ENCODE results near the gene HLA-C. TPM values are rescaled to one million over a fixed set of nuclear protein-coding genes. Genes with fewer than 3 reads are reported as not detected.
"Not testable (repeated sequence)": the region's sequence is repeated elsewhere in the genome, so short reads cannot be mapped to it uniquely, and the experiment has no call there.

Gene HLA-C
- total RNA-seq, 2 experiments from 2014 or later = 1,977 to 1,996 TPM

GRCh38 chr6:31287619-31288018 lies 15.7 kb upstream of the HLA-C start:
- TF ChIP-seq, protein P1, sequence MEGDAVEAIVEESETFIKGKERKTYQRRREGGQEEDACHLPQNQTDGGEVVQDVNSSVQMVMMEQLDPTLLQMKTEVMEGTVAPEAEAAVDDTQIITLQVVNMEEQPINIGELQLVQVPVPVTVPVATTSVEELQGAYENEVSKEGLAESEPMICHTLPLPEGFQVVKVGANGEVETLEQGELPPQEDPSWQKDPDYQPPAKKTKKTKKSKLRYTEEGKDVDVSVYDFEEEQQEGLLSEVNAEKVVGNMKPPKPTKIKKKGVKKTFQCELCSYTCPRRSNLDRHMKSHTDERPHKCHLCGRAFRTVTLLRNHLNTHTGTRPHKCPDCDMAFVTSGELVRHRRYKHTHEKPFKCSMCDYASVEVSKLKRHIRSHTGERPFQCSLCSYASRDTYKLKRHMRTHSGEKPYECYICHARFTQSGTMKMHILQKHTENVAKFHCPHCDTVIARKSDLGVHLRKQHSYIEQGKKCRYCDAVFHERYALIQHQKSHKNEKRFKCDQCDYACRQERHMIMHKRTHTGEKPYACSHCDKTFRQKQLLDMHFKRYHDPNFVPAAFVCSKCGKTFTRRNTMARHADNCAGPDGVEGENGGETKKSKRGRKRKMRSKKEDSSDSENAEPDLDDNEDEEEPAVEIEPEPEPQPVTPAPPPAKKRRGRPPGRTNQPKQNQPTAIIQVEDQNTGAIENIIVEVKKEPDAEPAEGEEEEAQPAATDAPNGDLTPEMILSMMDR (IDR thresholded peaks at IDR 0.05) = no peak
- ATAC-seq (ENCODE audit: poor library complexity) (no peak), DNase-seq (no peak)
- no peaks in the 10 kb centered on the region for H3K4me1 ChIP-seq (ENCODE audit: insufficient read depth, low read length)
- H3K9me3 Mint-ChIP-seq = no peaks in the 10 kb centered on the region
- peaks cover 0 to 7% of the 10 kb centered on the region in 2 experiments for H3K27me3 ChIP-seq (ENCODE audit: control insufficient read depth in 1 of 2, insufficient read depth in 2 of 2, low read length in 2 of 2)
- intact Hi-C loops (cut with DNase I, micrococcal nuclease) = no loop called here
- H3K36me3 Mint-ChIP-seq (ENCODE audit: low read depth) = no peaks in the 10 kb centered on the region
- no peak overlapping the region for H3K4me3 ChIP-seq (ENCODE audit: low read length)
- H3K27me3 Mint-ChIP-seq = peaks cover 19% of the 10 kb centered on the region
- POLR2A ChIA-PET = interaction anchor here (4.8 kb wide), 1 partner anchor 90 kb away, joined by 18 read pairs; no protein-coding TSS in a partner anchor
- CTCF ChIA-PET = no interaction called here
- no peak overlapping the region for H3K27ac ChIP-seq (ENCODE audit: low read depth in 1 of 2, low read length in 2 of 2)
- no peaks in the 10 kb centered on the region for H3K36me3 ChIP-seq (ENCODE audit: insufficient read depth, low read length)
- H3K9me3 ChIP-seq (ENCODE audit: control insufficient read depth in 1 of 2, insufficient read depth in 1 of 2, low read length in 2 of 2) = no peaks in the 10 kb centered on the region
- no peak overlapping the region for H3K4me3 Mint-ChIP-seq
- H3K4me1 Mint-ChIP-seq (ENCODE audit: low read depth) = no peaks in the 10 kb centered on the region
- H3K27ac Mint-ChIP-seq = no peak overlapping the region

DNA sequence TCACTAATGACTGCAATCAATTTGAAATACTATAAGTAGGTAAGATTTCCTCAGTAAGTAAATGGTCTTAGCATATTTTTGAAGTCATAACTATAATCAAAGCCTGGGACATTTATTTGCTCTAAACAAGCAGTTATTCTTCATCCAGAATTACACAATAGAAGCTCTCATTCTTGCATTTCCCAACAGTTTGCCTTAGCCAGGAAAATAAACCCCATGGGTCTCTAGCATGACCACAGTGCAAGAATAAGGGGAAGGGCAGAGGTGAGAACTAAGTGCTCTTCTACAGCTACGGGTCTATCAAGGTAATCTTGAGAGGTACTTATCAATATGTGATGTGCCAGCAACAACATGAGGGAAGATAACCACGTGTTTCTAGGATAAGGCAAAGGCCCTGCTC lies 14.1 kb upstream of the HLA-C start:
- Mint-ChIP-seq H3K4me3 (no peak overlapping the region), H3K27ac (no peak overlapping the region), H3K36me3 (ENCODE audit: low read depth) (no peaks in the 10 kb centered on the region), H3K4me1 (ENCODE audit: low read depth) (no peaks in the 10 kb centered on the region), H3K9me3 (no peaks in the 10 kb centered on the region), H3K27me3 (peaks cover 7% of the 10 kb centered on the region)
- no peak for DNase-seq
- Histone ChIP-seq H3K27me3 (ENCODE audit: control insufficient read depth in 1 of 2, insufficient read depth in 2 of 2, low read length in 2 of 2) (no peaks in the 10 kb centered on the region), H3K36me3 (ENCODE audit: insufficient read depth, low read length) (no peaks in the 10 kb centered on the region), H3K4me1 (ENCODE audit: insufficient read depth, low read length) (no peaks in the 10 kb centered on the region), H3K9me3 (ENCODE audit: control insufficient read depth in 1 of 2, insufficient read depth in 1 of 2, low read length in 2 of 2) (no peaks in the 10 kb centered on the region), H3K4me3 (ENCODE audit: low read length) (no peak overlapping the region), H3K27ac (ENCODE audit: low read depth in 1 of 2, low read length in 2 of 2) (no peak overlapping the region)
- POLR2A ChIA-PET = interaction anchor here (0.8 to 4.8 kb wide), 3 partner anchors 13 to 88 kb away, joined by 3 to 18 read pairs (median 3); no protein-coding TSS in a partner anchor
- CTCF ChIA-PET = interaction anchor here (0.6 to 1.3 kb wide), 2 partner anchors 89 to 94 kb away, joined by 3 to 5 read pairs; no protein-coding TSS in a partner anchor
- intact Hi-C loops (cut with DNase I, micrococcal nuclease) = no loop called here
- no peak for ATAC-seq (ENCODE audit: poor library complexity)
- TF ChIP-seq, protein P1 (IDR thresholded peaks at IDR 0.05) = no peak

- TF ChIP-seq, protein P1 (IDR thresholded peaks at IDR 0.05) = no peak
- Mint-ChIP-seq H3K9me3 (no peaks in the 10 kb centered on the region), H3K36me3 (ENCODE audit: low read depth) (no peaks in the 10 kb centered on the region), H3K4me3 (no peak overlapping the region), H3K4me1 (ENCODE audit: low read depth) (no peaks in the 10 kb centered on the region), H3K27ac (no peak overlapping the region), H3K27me3 (peaks cover 4% of the 10 kb centered on the region)
- Histone ChIP-seq H3K4me1 (ENCODE audit: insufficient read depth, low read length) (no peaks in the 10 kb centered on the region), H3K36me3 (ENCODE audit: insufficient read depth, low read length) (no peaks in the 10 kb centered on the region), H3K9me3 (ENCODE audit: control insufficient read depth in 1 of 2, insufficient read depth in 1 of 2, low read length in 2 of 2) (no peaks in the 10 kb centered on the region), H3K4me3 (ENCODE audit: low read length) (no peak overlapping the region), H3K27me3 (ENCODE audit: control insufficient read depth in 1 of 2, insufficient read depth in 2 of 2, low read length in 2 of 2) (no peaks in the 10 kb centered on the region), H3K27ac (ENCODE audit: low read depth in 1 of 2, low read length in 2 of 2) (no peak overlapping the region)
- ChIA-PET POLR2A (interaction anchor here (0.8 to 4.8 kb wide), 3 partner anchors 13 to 88 kb away, joined by 3 to 18 read pairs (median 3); no protein-coding TSS in a partner anchor), CTCF (interaction anchor here (0.6 to 1.3 kb wide), 2 partner anchors 89 to 93 kb away, joined by 3 to 5 read pairs; no protein-coding TSS in a partner anchor)
- intact Hi-C loops (cut with DNase I, micrococcal nuclease) = no loop called here
- DNase-seq (no peak), ATAC-seq (ENCODE audit: poor library complexity) (no peak)
Measured at GRCh38 chr6:31285486-31285885, 13.6 kb upstream of the HLA-C start.

GRCh38 chr6:31279647-31280046 lies 7.8 kb upstream of the HLA-C start:
- H3K36me3 ChIP-seq (ENCODE audit: insufficient read depth, low read length); ATAC-seq (ENCODE audit: poor library complexity); H3K4me1 Mint-ChIP-seq (ENCODE audit: low read depth); H3K27ac Mint-ChIP-seq; POLR2A ChIA-PET; H3K36me3 Mint-ChIP-seq (ENCODE audit: low read depth); H3K4me3 ChIP-seq (ENCODE audit: low read length); H3K27ac ChIP-seq (ENCODE audit: low read depth in 1 of 2, low read length in 2 of 2); H3K4me1 ChIP-seq (ENCODE audit: insufficient read depth, low read length); H3K4me3 Mint-ChIP-seq; DNase-seq; H3K9me3 Mint-ChIP-seq; H3K9me3 ChIP-seq (ENCODE audit: control insufficient read depth in 1 of 2, insufficient read depth in 1 of 2, low read length in 2 of 2); H3K27me3 ChIP-seq (ENCODE audit: control insufficient read depth in 1 of 2, insufficient read depth in 2 of 2, low read length in 2 of 2); intact Hi-C loops (cut with DNase I, micrococcal nuclease): not testable (repeated sequence)
- H3K27me3 Mint-ChIP-seq = peaks cover 11% of the 10 kb centered on the region
- CTCF ChIA-PET = interaction anchor here (1.5 to 1.6 kb wide), 2 partner anchors 87 kb away, joined by 4 to 6 read pairs; no protein-coding TSS in a partner anchor

All from CD4-positive, alpha-beta T cell (primary cell).